Activated effector memory CD4-positive, alpha-beta T cell treated with anti-CD3 and anti-CD28 coated beads, Interleukin-2, amount 50 U/mL, for 16 hours (primary cell): Measurements from ENCODE around the gene IBSP.

Experiments
- DNase-seq: peaks from one replicate; pipeline ENCODE4 v3.0.0-alpha.2; 2020

Gene IBSP

GRCh38 chr4:87838890-87839591 lies 39.7 kb downstream of the IBSP start:
- DNase-seq = no peak

GRCh38 chr4:87839592-87839946 lies 40.2 kb downstream of the IBSP start:
- no peak for DNase-seq

GRCh38 chr4:87840149-87840548 lies 40.8 kb downstream of the IBSP start:
- DNase-seq = no peak

- DNase-seq = no peak
These were observed 44.6 kb downstream of the IBSP start for GRCh38 chr4:87843936-87844335.

GRCh38 chr4:87844452-87844851 lies 45.1 kb downstream of the IBSP start:
- no peak for DNase-seq

GRCh38 chr4:87846226-87846625 lies 46.9 kb downstream of the IBSP start:
- DNase-seq = no peak

GRCh38 chr4:87848622-87849351 lies 49.4 kb downstream of the IBSP start:
- DNase-seq = no peak

- DNase-seq = no peak
These were observed 50.3 kb downstream of the IBSP start for GRCh38 chr4:87849612-87850011.

GRCh38 chr4:87851332-87851731 lies 52.0 kb downstream of the IBSP start:
- no peak for DNase-seq

GRCh38 chr4:87851953-87852352 lies 52.6 kb downstream of the IBSP start:
- no peak for DNase-seq

- no peak for DNase-seq
These were observed 53.8 kb downstream of the IBSP start for GRCh38 chr4:87853108-87853507.

- no peak for DNase-seq
These were observed 54.5 kb downstream of the IBSP start for GRCh38 chr4:87853891-87854290.

GRCh38 chr4:87855559-87855958 lies 56.2 kb downstream of the IBSP start:
- DNase-seq = no peak

GRCh38 chr4:87856816-87857215 lies 57.5 kb downstream of the IBSP start:
- DNase-seq = no peak

GRCh38 chr4:87857789-87858188 lies 58.4 kb downstream of the IBSP start:
- no peak for DNase-seq
